Urinary bladder (tissue), 4 donors: Measurements from ENCODE around the gene APOBEC3A. TPM values are rescaled to one million over a fixed set of nuclear protein-coding genes. Genes with fewer than 3 reads are reported as not detected.
"Not testable (repeated sequence)": the region's sequence is repeated elsewhere in the genome, so short reads cannot be mapped to it uniquely, and the experiment has no call there.

Experiments used
- DNase-seq: peaks from one replicate; pipeline ENCODE4 v3.0.0-alpha.2; 2015; ENCODE audit errors: extremely low spot score
- H3K27ac ChIP-seq: one replicate; pipeline ENCODE4 v1.5.1; 2013; ENCODE audit warnings: low read depth, mild to moderate bottlenecking, moderate library complexity
- H3K36me3 ChIP-seq: one replicate; pipeline ENCODE4 v1.6.1; 2013; ENCODE audit warnings: mild to moderate bottlenecking, moderate library complexity; ENCODE audit not compliant: insufficient read depth
- H3K4me1 ChIP-seq: one replicate; pipeline ENCODE4 v1.6.1; 2013; ENCODE audit warnings: mild to moderate bottlenecking, moderate library complexity; ENCODE audit not compliant: insufficient read depth
- H3K4me3 ChIP-seq: one replicate; pipeline ENCODE4 v1.5.1; 2013; ENCODE audit warnings: low read depth, low read length
- WGBS: extraction: QIAGEN DNeasy Blood & Tissue Kit; methylation state at CpG from one replicate; pipeline ENCODE4 v1.1.7; 2013; 5-methylcytosine and 5-hydroxymethylcytosine counted together
- polyA plus RNA-seq: library from polyadenylated mRNA; stranded (reverse); fragments of 200-250 nt; gene quantifications from one replicate; pipeline ENCODE4 v1.2.3, GENCODE V29; 2013
- total RNA-seq: library from RNA; depleted of rRNA; stranded (reverse); fragments of >200 nt; gene quantifications from one replicate; pipeline ENCODE4 v1.2.3, GENCODE V29; 2014
- donor health status: healthy with polysubstance abuse.
- donor health status: healthy.

APOBEC3A gene
- total and polyA plus RNA-seq, 2 donors = 0.42 to 0.62 TPM

- no peaks in the 10 kb centered on the region for H3K4me1 ChIP-seq
- no peak overlapping the region for H3K27ac ChIP-seq
- WGBS = 75% methylated on average over 17 of the region's 17 CpGs
- DNase-seq = no peak
- no peak overlapping the region for H3K4me3 ChIP-seq
- H3K36me3 ChIP-seq = no peaks in the 10 kb centered on the region
These were observed 20.8 kb upstream of the APOBEC3A start for GRCh38 chr22:38936562-38936961.

- 91% methylated on average over 4 of the region's 4 CpGs for WGBS
- H3K27ac ChIP-seq = no peak overlapping the region
These were observed 20.4 kb upstream of the APOBEC3A start for GRCh38 chr22:38937036-38937435.

GRCh38 chr22:38937541-38937940 lies 19.9 kb upstream of the APOBEC3A start:
- WGBS = 90% methylated on average over 12 of the region's 12 CpGs
- Histone ChIP-seq H3K27ac (no peak overlapping the region), H3K4me1 (no peaks in the 10 kb centered on the region), H3K4me3 (no peak overlapping the region), H3K36me3 (no peaks in the 10 kb centered on the region)
- no peak for DNase-seq

More at GRCh38 chr22:38937036-38937435, 20.4 kb upstream of the APOBEC3A start:
- Histone ChIP-seq H3K36me3 (no peaks in the 10 kb centered on the region), H3K4me3 (no peak overlapping the region), H3K4me1 (no peaks in the 10 kb centered on the region)
- no peak for DNase-seq

GRCh38 chr22:38938221-38938620 lies 19.2 kb upstream of the APOBEC3A start:
- no peak overlapping the region for H3K4me3 ChIP-seq
- H3K27ac ChIP-seq = no peak overlapping the region
- no peak for DNase-seq
- H3K4me1 ChIP-seq = no peaks in the 10 kb centered on the region
- 84% methylated on average over 11 of the region's 11 CpGs for WGBS
- H3K36me3 ChIP-seq = no peaks in the 10 kb centered on the region

- WGBS = 77% methylated on average over 7 of the region's 7 CpGs
These were observed 18.5 kb upstream of the APOBEC3A start for GRCh38 chr22:38938925-38939324.

GRCh38 chr22:38940811-38941384 lies 16.5 kb upstream of the APOBEC3A start:
- no peaks in the 10 kb centered on the region for H3K36me3 ChIP-seq
- H3K27ac ChIP-seq = no peak overlapping the region
- H3K4me3 ChIP-seq = no peak overlapping the region
- 90% methylated on average over 6 of the region's 6 CpGs for WGBS
- H3K4me1 ChIP-seq = no peaks in the 10 kb centered on the region
- DNase-seq = no peak

More at GRCh38 chr22:38938925-38939324, 18.5 kb upstream of the APOBEC3A start:
- DNase-seq = no peak
- Histone ChIP-seq H3K27ac (no peak overlapping the region), H3K4me3 (no peak overlapping the region), H3K36me3 (no peaks in the 10 kb centered on the region), H3K4me1 (no peaks in the 10 kb centered on the region)

- Histone ChIP-seq H3K4me1 (no peaks in the 10 kb centered on the region), H3K4me3 (no peak overlapping the region), H3K27ac (no peak overlapping the region), H3K36me3 (no peaks in the 10 kb centered on the region)
- WGBS = 69% methylated on average over 13 of the region's 13 CpGs
- no peak for DNase-seq
These were observed 15.9 kb upstream of the APOBEC3A start for GRCh38 chr22:38941488-38941987.

- Histone ChIP-seq H3K4me1 (no peaks in the 10 kb centered on the region), H3K36me3 (no peaks in the 10 kb centered on the region), H3K27ac (no peak overlapping the region), H3K4me3 (no peak overlapping the region)
- 86% methylated on average over 5 of the region's 5 CpGs for WGBS
- DNase-seq = no peak
These were observed 14.7 kb upstream of the APOBEC3A start for GRCh38 chr22:38942702-38943101.

GRCh38 chr22:38943201-38943600 lies 14.2 kb upstream of the APOBEC3A start:
- Histone ChIP-seq H3K4me1 (no peaks in the 10 kb centered on the region), H3K27ac (no peak overlapping the region), H3K36me3 (no peaks in the 10 kb centered on the region), H3K4me3 (no peak overlapping the region)
- 57% methylated on average over 9 of the region's 9 CpGs for WGBS
- no peak for DNase-seq

- Histone ChIP-seq H3K36me3 (no peaks in the 10 kb centered on the region), H3K4me1 (no peaks in the 10 kb centered on the region), H3K4me3 (no peak overlapping the region), H3K27ac (no peak overlapping the region)
- 86% methylated on average over 3 of the region's 3 CpGs for WGBS
- DNase-seq = no peak
These were observed 13.5 kb upstream of the APOBEC3A start for GRCh38 chr22:38943882-38944281.

- 93% methylated on average over 7 of the region's 7 CpGs for WGBS
- H3K27ac ChIP-seq = no peak overlapping the region
- DNase-seq = no peak
- H3K4me3 ChIP-seq = no peak overlapping the region
- H3K4me1 ChIP-seq = no peaks in the 10 kb centered on the region
- no peaks in the 10 kb centered on the region for H3K36me3 ChIP-seq
These were observed 12.8 kb upstream of the APOBEC3A start for GRCh38 chr22:38944653-38945052.

GRCh38 chr22:38945706-38946338 lies 11.6 kb upstream of the APOBEC3A start:
- H3K4me1 ChIP-seq, H3K4me3 ChIP-seq, H3K27ac ChIP-seq, H3K36me3 ChIP-seq, DNase-seq: not testable (repeated sequence)

- 89% methylated on average over 8 of the region's 8 CpGs for WGBS
- no peaks in the 10 kb centered on the region for H3K4me1 ChIP-seq
- no peak for DNase-seq
- no peak overlapping the region for H3K27ac ChIP-seq
- H3K36me3 ChIP-seq = no peaks in the 10 kb centered on the region
- H3K4me3 ChIP-seq = no peak overlapping the region
These were observed 10.6 kb upstream of the APOBEC3A start for GRCh38 chr22:38946771-38947170.

- Histone ChIP-seq H3K36me3 (no peaks in the 10 kb centered on the region), H3K4me3 (no peak overlapping the region), H3K27ac (no peak overlapping the region), H3K4me1 (no peaks in the 10 kb centered on the region)
- 81% methylated on average over 14 of the region's 14 CpGs for WGBS
- DNase-seq = no peak
These were observed 9.9 kb upstream of the APOBEC3A start for GRCh38 chr22:38947321-38948140.
